Measurements from ENCODE around the gene LSM5.

The LSM5 gene

GRCh38 chr7:32490127-32490796 is at the start of gene LSM5:
TSS of gene LSM5 (minus strand) at chr7:32490380. CDS start at chr7:32490365, 15 bp downstream.
- peak; percentile 96 for DNase-seq

- DNase-seq, result no peak
Measured at GRCh38 chr7:32539366-32539765, 49.2 kb upstream of the LSM5 start.

GRCh38 chr7:32537760-32538159 is 47.6 kb upstream of the LSM5 start:
- DNase-seq, result no peak

GRCh38 chr7:32536585-32536984 is 46.4 kb upstream of the LSM5 start:
- DNase-seq, result no peak

- DNase-seq, result no peak
Measured at GRCh38 chr7:32536016-32536415, 45.8 kb upstream of the LSM5 start.

- DNase-seq, result no peak
Measured at GRCh38 chr7:32535162-32535702, 45.1 kb upstream of the LSM5 start.

- no peak for DNase-seq
Measured at GRCh38 chr7:32533276-32534029, 43.3 kb upstream of the LSM5 start.

- DNase-seq, result no peak
Measured at GRCh38 chr7:32532716-32533115, 42.5 kb upstream of the LSM5 start.

- DNase-seq, result no peak
Measured at GRCh38 chr7:32532086-32532485, 41.9 kb upstream of the LSM5 start.

- no peak for DNase-seq
Measured at GRCh38 chr7:32531402-32531801, 41.2 kb upstream of the LSM5 start.

- no peak for DNase-seq
Measured at GRCh38 chr7:32525839-32526238, 35.7 kb upstream of the LSM5 start.

GRCh38 chr7:32524631-32525030 is 34.5 kb upstream of the LSM5 start:
- DNase-seq, result no peak

- no peak for DNase-seq
Measured at GRCh38 chr7:32522746-32523530, 32.8 kb upstream of the LSM5 start.

GRCh38 chr7:32519763-32520162 is 29.6 kb upstream of the LSM5 start:
- DNase-seq, result no peak

- no peak for DNase-seq
Measured at GRCh38 chr7:32518534-32519140, 28.5 kb upstream of the LSM5 start.

GRCh38 chr7:32516551-32517100 is 26.4 kb upstream of the LSM5 start:
- DNase-seq, result no peak

- no peak for DNase-seq
Measured at GRCh38 chr7:32515890-32516550, 25.8 kb upstream of the LSM5 start.

GRCh38 chr7:32513210-32513609 is 23.0 kb upstream of the LSM5 start:
- no peak for DNase-seq

- no peak for DNase-seq
Measured at GRCh38 chr7:32511791-32512190, 21.6 kb upstream of the LSM5 start.

- no peak for DNase-seq
Measured at GRCh38 chr7:32507414-32507813, 17.2 kb upstream of the LSM5 start.

- no peak for DNase-seq
Measured at GRCh38 chr7:32506266-32507054, 16.3 kb upstream of the LSM5 start.

All from retina (tissue), 1 donor.